BE2C (cell line): ENCODE measurements around the gene TMEM191C. TPM values are rescaled to one million over a fixed set of nuclear protein-coding genes. Genes with fewer than 3 reads are reported as not detected.
"Not testable (repeated sequence)": the region's sequence is repeated elsewhere in the genome, so short reads cannot be mapped to it uniquely, and the experiment has no call there.

Experiments used
- DNase-seq: peaks from one replicate; pipeline ENCODE4 v3.0.0-alpha.2; 2020
- H3K27me3 ChIP-seq: fragments of 250-450 bp; sonication (Bioruptor Pico); 2 replicates; pipeline ENCODE4 v1.5.1; 2020; ENCODE audit warnings: mild to moderate bottlenecking
- H3K36me3 ChIP-seq: fragments of 250-450 bp; sonication (Bioruptor Pico); 2 replicates; pipeline ENCODE4 v1.5.1; 2020; ENCODE audit warnings: mild to moderate bottlenecking
- H3K4me1 ChIP-seq: fragments of 250-450 bp; sonication (Bioruptor Pico); 2 replicates; pipeline ENCODE4 v1.5.1; 2020
- H3K4me3 ChIP-seq: 2 replicates; pipeline ENCODE4 v1.5.1; 2011; ENCODE audit warnings: low read depth, low read length
- H3K9me3 ChIP-seq: fragments of 250-450 bp; sonication (Bioruptor Pico); 2 replicates; pipeline ENCODE4 v1.5.1; 2020
- polyA plus RNA-seq: library from polyadenylated mRNA; unstranded; fragments of >200 nt; gene quantifications from one replicate; pipeline ENCODE4 v1.2.1, GENCODE V29; 2012; ENCODE audit warnings: low read depth, missing spikeins; ENCODE audit not compliant: insufficient read length, insufficient read depth

Gene TMEM191C
- 2.2 TPM for polyA plus RNA-seq

- H3K36me3 ChIP-seq, H3K27me3 ChIP-seq, H3K9me3 ChIP-seq, H3K4me1 ChIP-seq, DNase-seq: not testable (repeated sequence)
- H3K4me3 ChIP-seq: peak within 1 kb of the TSS; percentile 31; the same call in 1 of the 2 replicates
Observed at GRCh38 chr22:21467337-21468193, at the start of gene TMEM191C. TMEM191C (plus strand) TSS chr22:21467387; CDS start chr22:21467460, 73 bp downstream.

- not testable (repeated sequence) for H3K27me3 ChIP-seq, H3K4me1 ChIP-seq, H3K9me3 ChIP-seq, H3K36me3 ChIP-seq
- DNase-seq: peak; percentile 31
- H3K4me3 ChIP-seq: peak overlapping the region; percentile 38; the same call in 1 of the 2 replicates
Observed at GRCh38 chr22:21417853-21418252, 49.3 kb upstream of the TMEM191C start.

- H3K4me3 ChIP-seq, H3K27me3 ChIP-seq, H3K9me3 ChIP-seq, H3K4me1 ChIP-seq, H3K36me3 ChIP-seq: not testable (repeated sequence)
- DNase-seq: peak; percentile 3
Observed at GRCh38 chr22:21418974-21419638, 48.1 kb upstream of the TMEM191C start.

- H3K27me3 ChIP-seq, H3K4me1 ChIP-seq, H3K36me3 ChIP-seq, H3K4me3 ChIP-seq, H3K9me3 ChIP-seq: not testable (repeated sequence)
- peak; percentile 3 for DNase-seq
Observed at GRCh38 chr22:21420180-21420763, 46.9 kb upstream of the TMEM191C start.

- H3K9me3 ChIP-seq, DNase-seq, H3K4me3 ChIP-seq, H3K27me3 ChIP-seq, H3K36me3 ChIP-seq, H3K4me1 ChIP-seq: not testable (repeated sequence)
Observed at GRCh38 chr22:21424084-21424709, 43.0 kb upstream of the TMEM191C start.

GRCh38 chr22:21434378-21435233 lies 32.6 kb upstream of the TMEM191C start:
- not testable (repeated sequence) for H3K9me3 ChIP-seq, H3K27me3 ChIP-seq

GRCh38 chr22:21435998-21436810 lies 31.0 kb upstream of the TMEM191C start:
- DNase-seq, H3K9me3 ChIP-seq, H3K4me3 ChIP-seq, H3K36me3 ChIP-seq, H3K27me3 ChIP-seq, H3K4me1 ChIP-seq: not testable (repeated sequence)

More at GRCh38 chr22:21434378-21435233, 32.6 kb upstream of the TMEM191C start:
- not testable (repeated sequence) for H3K4me3 ChIP-seq, DNase-seq, H3K4me1 ChIP-seq, H3K36me3 ChIP-seq

GRCh38 chr22:21438013-21438412 lies 29.2 kb upstream of the TMEM191C start:
- H3K4me1 ChIP-seq, H3K9me3 ChIP-seq, H3K36me3 ChIP-seq, H3K4me3 ChIP-seq, DNase-seq, H3K27me3 ChIP-seq: not testable (repeated sequence)

- not testable (repeated sequence) for DNase-seq, H3K36me3 ChIP-seq, H3K9me3 ChIP-seq, H3K4me3 ChIP-seq, H3K27me3 ChIP-seq, H3K4me1 ChIP-seq
Observed at GRCh38 chr22:21440018-21440636, 27.1 kb upstream of the TMEM191C start.

GRCh38 chr22:21440676-21441075 lies 26.5 kb upstream of the TMEM191C start:
- peaks cover 10% of the 10 kb centered on the region for H3K36me3 ChIP-seq
- H3K4me1 ChIP-seq, H3K4me3 ChIP-seq, H3K27me3 ChIP-seq, DNase-seq, H3K9me3 ChIP-seq: not testable (repeated sequence)

GRCh38 chr22:21441170-21441569 lies 26.0 kb upstream of the TMEM191C start:
- not testable (repeated sequence) for H3K27me3 ChIP-seq, H3K9me3 ChIP-seq, DNase-seq, H3K4me3 ChIP-seq, H3K4me1 ChIP-seq
- peaks cover 15% of the 10 kb centered on the region for H3K36me3 ChIP-seq

GRCh38 chr22:21442123-21442522 lies 25.1 kb upstream of the TMEM191C start:
- not testable (repeated sequence) for H3K4me1 ChIP-seq, H3K27me3 ChIP-seq

GRCh38 chr22:21442646-21443045 lies 24.5 kb upstream of the TMEM191C start:
- H3K4me1 ChIP-seq, H3K4me3 ChIP-seq, H3K27me3 ChIP-seq, DNase-seq, H3K9me3 ChIP-seq: not testable (repeated sequence)
- peaks cover 25% of the 10 kb centered on the region for H3K36me3 ChIP-seq

More at GRCh38 chr22:21442123-21442522, 25.1 kb upstream of the TMEM191C start:
- not testable (repeated sequence) for H3K4me3 ChIP-seq, H3K9me3 ChIP-seq, DNase-seq
- H3K36me3 ChIP-seq: peaks cover 24% of the 10 kb centered on the region
